Stomach (tissue), 9 donors: ENCODE data around the gene CENPP. TPM values are rescaled to one million over a fixed set of nuclear protein-coding genes. Genes with fewer than 3 reads are reported as not detected.

Source experiments
- DNase-seq, 2 donors: peaks; one replicate each; pipeline versions ENCODE4 v3.0.0 to v3.0.0-alpha.2; 2013 to 2019
- H3K27ac ChIP-seq, 5 donors: fragments of 200-600 bp in 4 of 5; sonication (generic) in 4 of 5; one replicate each; pipeline ENCODE4 v1.5.1; 2013 to 2019; ENCODE audit warnings: mild to moderate bottlenecking in 1 of 5, moderate library complexity in 1 of 5
- H3K27me3 ChIP-seq, 3 donors: fragments of 200-600 bp; sonication (generic); one replicate each; pipeline ENCODE4 v1.5.1; 2017 to 2019; ENCODE audit warnings: mixed run types in 1 of 3
- H3K36me3 ChIP-seq, 4 donors: fragments of 200-600 bp; sonication (generic); 1 replicate in 3 of 4; 2 replicates in 1 of 4; pipeline ENCODE4 v1.5.1; 2016 to 2019
- H3K4me1 ChIP-seq, 4 donors: fragments of 200-600 bp; sonication (generic); one replicate each; pipeline ENCODE4 v1.5.1; 2016 to 2019
- H3K4me3 ChIP-seq, 4 donors: fragments of 200-600 bp; sonication (generic) in 3 of 4; one replicate each; pipeline ENCODE4 v1.5.1; 2016 to 2019; ENCODE audit warnings: mild to moderate bottlenecking in 1 of 4
- H3K9me3 ChIP-seq, 4 donors: fragments of 200-600 bp; sonication (generic); one replicate each; pipeline ENCODE4 v1.5.1; 2016 to 2019
- CTCF ChIP-seq, 7 experiments: fragments of 450-650 bp in 4 of 7; fragments of 200-600 bp in 3 of 7; sonication (generic) in 3 of 7; IDR thresholded peaks; one replicate each; pipeline ENCODE4 v1.5.1; 2016 to 2019; ENCODE audit warnings: antibody characterized with exemption in 7 of 7, control low read depth in 2 of 7, mild to moderate bottlenecking in 1 of 7
- EP300 ChIP-seq: sonication (generic); formaldehyde crosslinking; IDR thresholded peaks from one replicate; pipeline ENCODE4 v1.6.1; 2017; ENCODE audit warnings: antibody characterized with exemption
- POLR2A ChIP-seq, 4 donors: fragments of 450-650 bp; IDR thresholded peaks; one replicate each; pipeline ENCODE4 v1.6.1; 2016; ENCODE audit warnings: antibody characterized with exemption in 4 of 4, control low read depth in 2 of 4, mild to moderate bottlenecking in 1 of 4, moderate library complexity in 1 of 4
- POLR2AphosphoS5 ChIP-seq, 3 donors: sonication (generic); formaldehyde crosslinking; IDR thresholded peaks; one replicate each; pipeline ENCODE4 v1.6.1; 2016; ENCODE audit warnings: antibody characterized with exemption in 3 of 3
- WGBS, 5 donors: extraction: QIAGEN DNeasy Blood & Tissue Kit in 3 of 5; methylation state at CpG; one replicate each; pipeline versions ENCODE4 v1.1.5 to v1.1.7; 2013 to 2018; 5-methylcytosine and 5-hydroxymethylcytosine counted together
- intact Hi-C: fragments of 100-400 bp; cut with DNase I; formaldehyde crosslinking; loops from one replicate; pipeline ENCODE4 v1.15.1; 2023; ENCODE audit warnings: low total_unique reads
- polyA plus RNA-seq, 3 donors: library from polyadenylated mRNA; stranded (reverse); fragments of 200-250 nt; gene quantifications; one replicate each; pipeline ENCODE4 v1.2.3, GENCODE V29; 2013
- total RNA-seq, 5 donors: library from RNA; depleted of rRNA; stranded (reverse); fragments of >200 nt; gene quantifications; one replicate each; pipeline versions ENCODE4 v1.1.0 to v1.2.3, GENCODE V29; 2014 to 2016
- donor health status: healthy with polysubstance abuse.
- donor health status: Bipolar disorder and iron deficiency.
- donor health status: healthy.

Gene CENPP
- total and polyA plus RNA-seq, 8 donors = 1.3 to 37.9 (median 3.2) TPM

GRCh38 chr9:92508018-92508820 lies 182.5 kb downstream of the CENPP start:
- H3K4me1 ChIP-seq = peaks cover 0 to 51% (median 32%) of the 10 kb centered on the region in 4 donors
- H3K36me3 ChIP-seq = no peaks in the 10 kb centered on the region
- TF ChIP-seq EP300 (no peak), POLR2A (IDR thresholded peaks at IDR 0.05) (no peak), CTCF (IDR thresholded peaks at IDR 0.05) (no peak), POLR2AphosphoS5 (IDR thresholded peaks at IDR 0.05) (no peak)
- 54 to 74% (median 67%) methylated on average over 8 to 10 of the region's 10 CpGs for WGBS, 5 donors
- no peaks in the 10 kb centered on the region for H3K27me3 ChIP-seq
- intact Hi-C loops = no loop called here
- no peaks in the 10 kb centered on the region for H3K9me3 ChIP-seq
- no peak overlapping the region for H3K4me3 ChIP-seq
- peak in 1 of 2 donors; percentile 49 for DNase-seq
- H3K27ac ChIP-seq = peak overlapping the region in 4 of 5 donors; percentile 20 to 78 (median 58)

DNA sequence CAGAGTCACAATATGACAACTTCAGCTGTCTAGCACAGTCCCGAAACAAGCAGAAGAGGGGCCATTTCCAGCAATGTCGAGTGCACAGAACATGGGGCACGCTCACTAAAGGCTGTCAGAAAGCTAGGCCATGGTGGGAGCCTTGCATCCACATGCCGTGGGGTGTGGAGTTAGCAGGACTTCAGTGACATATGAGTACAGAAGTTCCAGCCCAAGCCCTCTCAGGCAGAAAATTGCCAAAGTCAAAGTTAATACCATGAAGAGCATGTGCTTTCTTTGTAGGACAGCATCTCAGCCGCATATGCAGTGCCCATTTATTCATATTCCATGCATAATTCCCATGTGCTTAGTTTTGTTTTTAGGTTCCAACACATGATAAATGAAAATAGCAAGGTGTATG lies 183.3 kb downstream of the CENPP start:
- 94 to 99% (median 97%) methylated on average over 5 of the region's 5 CpGs for WGBS, 5 donors
- Histone ChIP-seq H3K9me3 (no peaks in the 10 kb centered on the region), H3K36me3 (no peaks in the 10 kb centered on the region), H3K27ac (no peak overlapping the region), H3K27me3 (no peaks in the 10 kb centered on the region), H3K4me3 (no peak overlapping the region), H3K4me1 (peaks cover 0 to 50% (median 31%) of the 10 kb centered on the region in 4 donors)
- intact Hi-C loops = no loop called here
- DNase-seq = no peak
- TF ChIP-seq CTCF (IDR thresholded peaks at IDR 0.05) = no peak
- TF ChIP-seq POLR2AphosphoS5 (IDR thresholded peaks at IDR 0.05) = no peak
- TF ChIP-seq POLR2A (IDR thresholded peaks at IDR 0.05) = no peak

DNA sequence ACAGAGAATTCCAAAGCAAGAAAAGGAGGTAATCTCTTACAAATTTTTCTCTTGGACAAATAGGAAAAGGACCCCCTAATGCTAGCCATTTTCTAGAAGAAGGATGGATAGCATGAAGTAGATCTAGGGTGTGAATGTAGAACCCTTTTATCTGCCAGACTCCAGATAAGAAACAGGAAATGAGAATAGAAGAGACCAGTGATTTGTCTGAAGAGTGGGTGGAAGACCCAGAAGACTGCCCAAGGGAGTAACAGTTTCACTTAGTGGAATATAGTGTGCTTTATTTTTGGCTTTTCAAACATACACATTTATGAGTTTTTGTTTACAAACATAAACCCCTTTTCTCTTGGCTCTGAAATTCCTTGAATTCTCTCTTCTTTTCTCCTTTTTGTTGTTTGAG lies 185.0 kb downstream of the CENPP start:
- no peak for DNase-seq
- H3K27ac ChIP-seq = no peak overlapping the region
- intact Hi-C loops = no loop called here
- no peaks in the 10 kb centered on the region for H3K36me3 ChIP-seq
- no peak overlapping the region for H3K4me3 ChIP-seq
- H3K4me1 ChIP-seq = peaks cover 0 to 33% (median 23%) of the 10 kb centered on the region in 4 donors
- no peaks in the 10 kb centered on the region for H3K27me3 ChIP-seq
- TF ChIP-seq CTCF (IDR thresholded peaks at IDR 0.05) (no peak), POLR2AphosphoS5 (IDR thresholded peaks at IDR 0.05) (no peak), POLR2A (IDR thresholded peaks at IDR 0.05) (no peak), EP300 (no peak)
- no peaks in the 10 kb centered on the region for H3K9me3 ChIP-seq

- Histone ChIP-seq H3K27ac (no peak overlapping the region), H3K4me1 (peaks cover 0 to 18% (median 13%) of the 10 kb centered on the region in 4 donors), H3K9me3 (no peaks in the 10 kb centered on the region), H3K27me3 (no peaks in the 10 kb centered on the region), H3K36me3 (no peaks in the 10 kb centered on the region), H3K4me3 (no peak overlapping the region)
- TF ChIP-seq CTCF (IDR thresholded peaks at IDR 0.05) (no peak), EP300 (no peak), POLR2A (IDR thresholded peaks at IDR 0.05) (no peak), POLR2AphosphoS5 (IDR thresholded peaks at IDR 0.05) (no peak)
- intact Hi-C loops = no loop called here
- WGBS, 5 donors = 57 to 80% (median 75%) methylated on average over 3 of the region's 3 CpGs
- DNase-seq = no peak
These were observed 186.9 kb downstream of the CENPP start for GRCh38 chr9:92512622-92513021.
